ENCODE data around the gene HDAC10.

HDAC10 gene

DNA sequence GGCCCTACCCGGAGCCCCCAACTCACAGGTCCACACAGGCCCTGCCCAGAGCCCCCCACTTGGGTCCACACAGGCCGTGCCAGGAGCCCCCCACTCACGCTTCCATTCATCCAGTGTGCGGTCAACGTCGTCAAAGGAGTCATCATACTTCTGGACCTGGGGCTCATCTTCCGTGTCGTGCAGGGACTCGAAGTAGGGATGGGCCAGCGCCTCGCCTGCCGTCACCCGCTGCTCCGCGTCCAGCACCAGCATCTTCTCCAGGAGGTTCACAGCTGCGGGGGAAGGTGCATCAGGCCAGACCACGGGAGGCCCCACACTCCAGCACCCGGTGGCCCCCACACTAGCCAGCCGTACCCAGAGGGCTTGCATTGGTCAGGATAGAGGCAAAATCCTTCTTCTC lies 4.0 kb upstream of the HDAC10 start:
- no peak for DNase-seq

DNA sequence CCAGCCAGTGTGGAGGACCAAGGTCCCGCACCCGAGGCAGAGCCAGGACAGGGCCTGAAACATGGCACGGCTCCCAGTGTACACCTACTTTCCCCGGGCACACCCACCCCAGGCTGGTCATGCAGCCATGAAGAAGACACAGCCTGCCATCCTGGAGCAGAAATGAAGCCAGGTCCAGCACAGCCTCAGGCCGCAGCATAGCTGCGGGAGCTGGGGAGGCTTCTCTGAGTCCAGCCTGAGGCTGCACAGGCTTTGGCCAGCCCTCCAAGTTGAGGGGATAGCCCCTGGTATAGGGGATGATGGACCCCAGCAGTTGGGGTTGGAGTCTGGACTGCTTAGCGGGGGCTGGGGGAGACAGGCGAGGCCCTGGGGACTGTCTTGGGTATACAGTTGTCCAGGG lies 2.9 kb upstream of the HDAC10 start:
- no peak for DNase-seq

DNA sequence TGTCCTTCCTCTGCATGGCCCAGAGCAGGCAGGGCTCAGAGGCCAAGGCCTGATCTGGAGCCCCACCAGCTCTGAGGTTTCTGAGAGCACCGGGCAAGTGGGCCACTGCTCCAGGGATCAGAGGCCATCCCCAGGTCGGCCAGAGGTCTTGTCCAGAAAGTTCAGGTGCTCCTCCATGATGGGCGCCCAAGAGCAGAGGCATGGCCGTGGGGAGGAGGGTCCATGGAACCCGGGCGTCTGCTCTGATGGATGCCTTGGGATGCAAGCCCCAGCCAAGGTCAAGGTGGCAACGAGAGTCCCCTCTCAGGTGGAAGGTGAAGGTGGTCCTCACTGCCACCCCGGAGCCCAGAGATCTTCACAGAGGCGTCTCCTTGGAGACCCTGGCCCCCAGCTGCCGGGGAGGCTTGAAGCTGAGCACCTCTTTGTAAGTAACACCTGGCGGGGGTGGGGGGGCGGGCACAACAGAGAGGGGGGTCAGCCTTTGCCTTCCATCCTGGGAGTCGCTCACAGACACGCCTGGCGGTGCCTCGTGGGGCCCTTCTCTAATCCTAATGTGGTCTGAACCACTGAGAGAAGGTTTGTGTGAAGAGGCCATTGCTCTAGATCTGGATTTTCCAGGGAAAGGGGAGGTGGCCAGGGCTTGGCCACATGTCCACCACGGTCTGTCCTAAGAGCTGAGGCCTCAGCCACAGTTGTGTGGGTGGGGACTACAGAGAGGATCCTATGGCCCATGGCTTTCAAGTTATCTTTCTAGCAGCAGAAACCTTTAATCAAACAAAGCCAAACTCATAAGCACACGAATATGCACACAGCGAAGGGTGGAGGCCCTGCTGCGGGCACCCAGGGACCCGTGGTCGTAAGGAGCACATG lies 2.2 kb upstream of the HDAC10 start:
- no peak for DNase-seq

DNA sequence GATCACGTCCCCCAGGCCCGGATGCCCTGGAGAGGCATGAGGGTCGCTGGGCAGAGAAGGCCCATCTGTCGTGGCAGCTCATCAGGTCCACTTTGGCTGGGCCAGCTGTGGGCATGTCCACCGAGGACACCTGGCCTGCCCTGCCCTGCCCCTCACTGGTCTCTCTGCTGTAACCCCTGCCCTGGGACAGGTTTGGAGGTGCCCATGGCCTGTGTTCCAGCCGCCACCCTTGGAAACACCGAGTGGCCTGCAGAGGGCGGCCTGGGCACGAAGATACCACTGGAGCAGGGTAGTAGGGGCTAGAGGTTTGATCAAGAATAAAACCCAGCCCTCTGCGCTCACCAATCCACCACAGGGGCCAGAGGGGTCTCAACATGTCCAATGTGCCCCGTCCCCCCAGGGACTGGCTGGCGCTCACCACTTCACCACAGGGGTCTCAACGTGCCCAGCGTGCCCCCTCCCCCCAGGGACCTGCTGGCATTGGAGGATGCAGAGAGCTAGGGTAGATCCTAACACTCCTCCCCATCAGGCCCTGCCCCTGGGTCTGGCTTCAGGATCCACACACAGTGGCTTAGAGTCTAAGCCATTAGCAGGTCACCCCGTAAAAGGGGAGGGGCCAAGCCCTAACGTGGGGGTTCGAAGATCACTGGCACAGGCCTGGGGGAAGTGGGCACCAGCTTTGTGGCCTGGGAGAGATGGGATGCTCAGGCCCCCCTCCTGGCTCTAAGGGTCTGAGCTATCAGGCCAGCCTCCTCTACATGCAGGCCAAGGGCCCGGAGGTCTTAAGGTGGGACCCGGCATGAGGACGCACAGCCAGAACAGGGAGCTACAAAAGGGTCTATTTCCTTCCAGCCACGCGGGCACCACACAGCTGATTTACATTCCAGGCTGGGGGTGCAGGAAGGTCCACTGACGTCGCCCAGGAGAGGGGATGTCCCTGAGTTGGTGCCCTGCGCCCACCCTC lies 1.3 kb upstream of the HDAC10 start:
- DNase-seq = peak; percentile 18

DNA sequence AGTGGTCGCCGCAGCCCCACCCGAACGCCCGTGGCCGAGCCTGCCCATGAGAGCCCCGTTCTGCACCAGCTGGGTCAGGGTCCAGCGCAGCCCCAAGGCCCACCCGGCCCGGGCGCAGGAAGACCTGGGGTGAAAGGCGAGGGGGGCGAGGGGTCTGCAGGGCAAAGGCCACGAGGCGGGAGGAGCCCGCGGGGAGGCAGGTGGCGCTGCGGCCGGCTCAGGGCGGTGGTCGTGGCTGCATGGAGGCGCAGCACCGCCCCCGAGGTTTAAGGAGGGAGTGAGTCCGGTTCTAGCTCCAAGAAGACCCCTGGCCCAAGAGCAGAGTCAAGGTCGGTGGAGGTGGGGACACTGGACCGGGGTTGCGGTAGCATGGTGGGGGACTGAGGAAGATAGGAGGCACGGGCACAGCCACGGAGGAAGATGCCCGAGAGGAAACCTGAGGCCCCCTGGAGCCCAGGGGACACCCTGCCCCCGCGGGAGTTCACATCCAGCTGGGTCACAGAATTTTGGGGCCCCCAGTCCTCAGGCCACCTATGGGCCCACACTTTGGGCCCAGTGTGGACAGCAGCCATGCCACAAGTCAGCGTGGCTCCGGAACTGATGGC lies 514 bp upstream of the HDAC10 start:
- DNase-seq = no peak

DNA sequence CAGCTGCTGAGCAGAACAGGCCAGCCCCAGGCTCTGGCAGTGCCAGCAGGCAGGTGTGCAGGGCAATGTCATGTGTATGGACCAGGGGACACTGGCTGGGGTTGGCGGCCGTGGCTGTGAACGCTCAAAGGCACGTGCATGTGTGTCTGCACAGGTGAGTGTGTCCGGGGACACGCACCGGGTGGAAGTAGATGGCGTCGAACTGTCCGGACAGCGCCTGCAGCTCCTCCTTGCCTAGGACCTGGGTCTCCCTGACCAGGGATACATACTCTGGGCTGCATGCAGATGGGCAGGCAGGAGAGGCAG lies 863 bp downstream of the HDAC10 start:
- no peak for DNase-seq

DNA sequence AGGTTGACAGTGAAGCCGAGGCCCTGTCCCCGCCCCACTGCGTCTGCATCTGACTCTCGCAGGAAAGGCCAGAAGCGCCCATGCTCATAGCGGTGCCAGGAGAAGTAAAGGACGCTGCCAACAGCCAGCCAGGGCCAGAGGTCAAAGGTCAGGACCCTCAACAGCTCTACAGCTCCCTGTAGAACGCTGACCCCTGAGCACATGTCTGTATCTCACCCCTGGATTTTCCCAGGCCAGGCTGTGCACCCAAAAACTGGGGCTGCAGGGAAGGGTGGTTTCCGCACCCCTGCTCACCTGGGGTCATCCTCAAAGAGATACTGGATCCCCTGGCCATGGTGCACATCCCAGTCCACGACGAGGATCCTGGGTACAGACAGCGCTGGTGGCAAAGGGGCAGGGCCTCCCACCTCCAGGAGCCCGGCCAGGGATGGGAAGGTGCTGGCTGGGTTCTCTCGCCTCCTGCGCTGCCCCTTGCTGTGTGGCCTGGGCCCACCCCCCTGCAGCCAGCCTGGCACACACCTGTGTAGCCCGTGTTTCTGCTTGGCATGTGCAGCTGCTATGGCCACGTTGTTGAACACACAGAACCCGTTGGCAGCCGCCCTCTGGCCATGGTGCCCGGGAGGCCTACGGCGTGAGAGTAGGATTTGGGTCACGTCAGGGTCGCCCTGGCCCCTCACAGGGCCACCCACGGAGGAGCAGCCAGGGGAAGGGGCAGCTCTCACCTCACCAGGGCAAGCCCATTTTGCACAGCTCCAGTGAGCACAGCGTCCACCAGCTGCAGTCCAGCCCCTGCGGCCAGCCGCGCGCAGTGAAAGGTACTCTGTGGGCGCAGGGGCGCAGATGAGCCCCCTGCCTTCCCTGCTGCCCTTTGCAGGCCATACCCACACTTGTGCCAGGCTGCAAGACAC lies 1.5 kb downstream of the HDAC10 start:
- no peak for DNase-seq

DNA sequence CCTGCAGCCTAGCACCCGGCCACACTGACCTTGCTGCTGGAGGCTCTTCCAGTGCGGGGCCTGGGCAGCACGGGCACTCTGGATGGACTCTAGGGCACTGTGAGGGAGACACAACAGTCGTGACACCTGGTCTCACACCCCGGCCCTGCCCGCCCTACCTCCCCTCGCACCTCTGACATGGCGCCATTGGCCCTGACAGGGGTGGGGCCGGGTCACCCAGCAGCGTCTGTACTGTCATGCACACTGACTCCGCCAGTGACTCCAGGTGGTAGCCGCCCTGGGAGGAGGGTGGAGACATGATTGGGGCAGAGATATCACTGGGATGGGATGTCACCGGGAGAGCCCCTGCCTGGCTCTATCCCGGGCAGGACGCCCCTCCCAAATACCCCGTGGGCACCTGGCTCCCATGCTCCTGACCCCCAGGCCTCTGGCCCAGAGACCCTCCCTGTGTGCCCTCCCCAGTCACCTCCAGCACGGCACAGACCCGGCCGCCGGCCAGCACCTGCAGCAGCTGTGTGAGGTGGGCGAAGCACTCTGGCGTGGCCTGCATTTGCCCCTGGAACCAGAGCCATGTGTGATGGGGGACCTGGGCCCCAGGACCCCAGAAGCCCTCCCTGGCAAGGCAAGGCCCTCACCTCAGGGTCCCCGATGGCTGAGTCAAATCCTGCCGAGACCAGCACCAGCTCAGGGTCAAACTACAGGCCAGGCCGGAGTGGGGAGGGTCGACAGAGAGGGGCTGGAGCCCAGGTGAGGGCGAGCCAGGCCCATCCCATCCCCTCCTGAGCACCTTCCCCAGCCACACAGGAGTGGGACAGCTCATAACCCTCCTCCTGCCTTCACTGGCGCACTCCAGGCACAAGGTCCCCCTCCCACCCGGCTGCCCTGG lies 2.6 kb downstream of the HDAC10 start:
- no peak for DNase-seq

DNA sequence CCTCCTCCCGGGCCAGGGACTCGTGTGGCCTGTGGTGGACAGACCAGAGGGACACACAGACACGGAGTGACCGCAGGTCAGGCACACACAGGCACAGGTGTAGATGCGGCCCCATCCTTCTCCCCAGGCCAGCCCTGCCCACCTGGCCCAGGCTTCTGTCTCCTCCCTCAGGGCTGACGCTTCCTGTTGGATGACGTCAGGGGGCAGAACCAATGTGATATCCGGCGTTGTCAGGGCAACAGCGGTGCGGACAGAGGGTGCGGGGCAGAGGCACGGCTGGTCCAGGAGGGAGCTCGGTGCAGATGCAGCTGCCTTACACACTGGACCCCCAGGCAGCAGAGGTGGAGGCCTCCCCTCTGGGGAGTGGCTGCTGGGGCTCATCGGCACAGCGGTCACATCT lies 3.3 kb downstream of the HDAC10 start:
- no peak for DNase-seq

DNA sequence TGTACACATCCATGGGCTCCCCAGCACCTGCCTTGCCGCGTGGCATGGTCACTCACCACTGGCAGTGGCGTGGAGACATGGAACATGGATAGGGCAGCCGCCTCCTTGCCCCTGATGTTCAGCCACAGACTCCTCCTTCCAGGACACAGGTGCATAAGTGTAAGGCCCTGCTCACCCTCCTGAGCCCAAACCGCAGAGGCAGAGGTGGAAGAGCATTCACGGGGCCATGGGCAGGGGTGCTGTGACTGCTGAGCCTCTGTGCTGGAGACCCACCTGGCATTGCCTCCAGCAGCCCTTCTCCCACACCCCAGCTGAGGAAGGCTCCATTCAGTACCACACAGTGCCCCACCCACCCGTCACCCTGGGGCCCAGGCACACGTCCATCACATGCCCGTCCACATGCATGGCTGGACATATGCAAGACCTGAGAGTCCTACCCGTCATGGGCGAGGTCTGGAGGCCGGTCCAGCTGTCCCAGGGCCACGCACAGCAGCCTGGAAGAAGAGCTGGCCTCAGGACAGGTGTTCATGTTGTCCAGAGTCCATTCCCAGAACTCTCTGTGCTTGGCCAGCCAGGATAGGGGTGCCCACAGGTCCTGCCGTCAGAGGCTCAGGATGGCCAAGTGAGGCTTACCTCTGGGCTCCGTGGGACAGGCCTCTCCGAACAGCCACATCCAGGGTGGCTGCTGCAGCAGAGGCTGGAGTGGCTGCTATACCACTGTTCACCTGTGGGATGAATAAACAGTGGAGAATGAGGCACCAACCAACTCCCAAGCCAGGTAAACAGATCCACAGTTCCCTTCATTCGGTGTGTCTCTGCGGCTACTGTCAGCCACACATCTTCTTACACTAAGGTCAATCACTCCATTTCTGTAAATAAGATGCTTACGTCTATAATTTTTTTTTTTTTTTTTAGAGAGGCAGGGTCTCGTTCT lies 4.6 kb downstream of the HDAC10 start:
- DNase-seq = no peak

DNA sequence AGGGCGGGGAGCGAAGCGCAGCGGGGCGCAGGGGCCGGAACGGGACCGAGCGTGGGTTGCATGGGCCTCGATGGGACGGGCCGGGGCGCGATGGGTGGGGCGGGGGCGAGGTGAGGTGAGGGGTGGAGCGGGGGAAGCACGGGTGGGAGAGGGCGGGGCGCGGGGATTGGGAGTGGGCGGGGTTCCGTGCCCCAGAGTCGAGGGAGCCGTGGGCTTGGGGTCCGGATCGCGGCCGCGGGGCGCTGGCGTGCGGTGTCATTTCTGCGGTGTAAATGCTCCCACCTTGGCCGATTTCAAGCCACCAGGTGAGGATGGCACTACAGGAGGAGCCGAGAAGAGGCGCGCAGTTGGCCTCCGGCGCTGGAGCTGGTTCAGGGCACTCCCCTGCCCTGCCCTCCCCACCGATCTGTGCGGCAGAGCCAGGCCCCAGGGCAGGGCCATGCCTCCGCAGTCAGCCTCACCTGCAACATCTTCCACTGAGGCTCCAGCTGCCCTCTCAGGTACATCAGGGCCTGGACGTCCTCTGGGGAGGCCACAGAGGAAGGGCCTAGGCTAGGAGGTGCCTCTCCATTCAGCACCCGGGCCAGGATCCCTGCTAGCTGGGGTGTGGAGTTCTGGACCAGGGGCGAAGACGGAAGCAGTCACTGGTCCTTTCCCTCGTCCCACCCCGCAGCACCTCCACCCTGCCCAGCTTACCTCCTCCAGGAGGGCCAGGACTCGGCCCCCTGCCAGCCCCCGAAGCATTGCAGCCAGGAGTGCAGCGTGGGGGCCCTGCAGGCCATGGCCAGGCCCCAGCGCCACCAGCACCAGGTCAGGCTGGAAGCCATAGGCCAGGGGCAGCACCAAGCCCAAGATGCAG lies 5.6 kb downstream of the HDAC10 start:
- DNase-seq = no peak

DNA sequence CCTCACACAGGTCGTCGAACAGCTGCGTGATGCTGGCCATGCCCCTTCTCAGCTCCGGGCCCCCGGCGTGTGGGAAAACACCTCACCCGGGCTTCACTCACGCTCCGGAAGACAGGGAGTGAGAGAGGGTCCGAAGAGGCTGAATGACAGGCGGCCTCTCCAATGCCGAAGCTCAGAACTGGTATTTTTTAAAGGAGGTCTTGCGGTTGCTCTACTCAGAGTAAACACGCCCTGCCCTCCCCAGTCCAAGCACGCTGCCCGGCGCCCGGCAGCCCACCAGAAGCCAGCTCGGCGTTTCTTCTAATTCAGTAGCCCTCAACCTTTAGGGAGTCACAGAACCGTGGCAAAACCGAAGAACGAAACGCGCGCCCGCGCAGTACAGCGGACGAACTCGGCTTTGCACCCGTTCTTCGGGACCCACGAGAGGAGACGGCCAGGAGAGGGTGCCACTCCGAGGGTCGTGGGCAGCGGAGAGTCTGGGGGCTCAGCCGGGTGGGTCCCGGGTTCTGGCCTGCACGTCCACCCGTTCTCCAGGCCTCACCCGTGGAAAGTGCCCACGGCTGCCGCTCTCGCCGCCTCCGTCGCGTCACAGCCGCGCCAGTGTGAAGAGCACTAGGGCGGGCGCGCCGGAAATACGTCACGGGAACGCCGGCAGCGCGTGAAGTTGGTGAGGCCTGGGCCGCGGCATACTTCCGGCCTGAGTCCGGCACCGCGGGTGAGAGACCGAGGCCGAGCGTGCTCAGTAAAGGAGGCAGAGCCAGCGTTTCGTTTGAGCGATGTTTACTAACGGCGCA lies 6.4 kb downstream of the HDAC10 start, which contains the start of gene TUBGCP6:
TSS of gene TUBGCP6 (minus strand) at position 604 of the 794 bp plus-strand sequence. CDS start at position 40, 564 bp downstream.
- peak; percentile 67 for DNase-seq

DNA sequence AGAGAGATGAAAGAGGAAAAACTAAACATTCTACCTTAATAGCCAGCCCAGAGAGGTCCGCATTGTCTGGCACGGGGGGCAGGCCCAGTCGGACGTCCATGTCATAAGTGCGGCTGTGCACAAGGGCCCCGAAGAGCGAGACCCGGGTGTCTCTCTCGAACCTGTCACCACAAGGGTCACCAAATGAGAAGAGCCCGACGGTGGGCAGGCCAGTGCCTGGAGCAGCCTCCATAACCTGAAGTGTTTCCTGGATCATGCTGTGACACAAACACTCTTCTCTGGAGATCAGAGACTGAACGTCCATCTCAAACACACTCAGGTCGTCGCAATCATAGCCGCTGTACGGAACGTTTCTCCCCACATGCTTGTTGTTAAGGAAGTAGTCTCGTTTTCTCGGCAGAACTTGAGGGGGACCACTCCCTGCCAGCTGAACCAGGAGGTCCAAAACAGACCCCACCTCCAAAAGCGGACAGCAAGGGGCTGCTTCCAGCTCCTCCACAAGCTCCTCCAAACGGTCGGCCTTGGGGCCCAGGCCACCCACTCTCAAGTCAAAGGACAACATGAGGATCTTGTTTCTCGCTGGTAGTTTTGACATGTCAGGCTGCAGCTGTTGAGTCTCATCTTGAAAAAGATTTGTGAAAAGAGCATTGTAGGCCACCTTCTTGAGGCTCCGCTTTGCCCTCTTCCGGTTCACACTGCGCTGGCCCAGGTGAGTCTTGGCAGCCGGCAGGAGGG lies 7.2 kb downstream of the HDAC10 start:
- no peak for DNase-seq

DNA sequence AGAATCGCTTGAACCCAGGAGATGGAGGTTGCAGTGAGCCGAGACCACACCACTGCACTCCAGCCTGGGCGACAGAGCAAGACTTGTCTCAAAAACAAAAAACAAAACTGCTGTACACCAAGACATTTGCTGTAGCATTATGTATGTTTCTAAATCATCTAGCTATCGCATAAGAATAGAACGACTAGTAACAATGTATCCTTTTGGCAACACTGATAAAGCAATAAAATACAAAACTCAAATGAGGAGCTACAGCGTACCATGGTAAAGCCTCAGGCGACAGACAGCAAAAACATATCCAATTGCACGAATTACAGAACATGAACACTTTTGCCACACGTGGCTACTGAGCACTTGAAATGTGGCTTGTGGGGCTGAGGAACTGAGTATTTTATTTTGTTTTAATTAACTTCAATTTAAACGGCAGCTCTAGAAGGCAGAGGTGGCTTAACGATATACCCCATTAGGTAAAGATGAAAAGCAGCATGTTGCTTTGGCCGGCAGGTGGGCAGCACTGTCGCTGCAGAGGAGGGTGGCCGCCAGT lies 8.6 kb downstream of the HDAC10 start:
- DNase-seq = no peak

DNA sequence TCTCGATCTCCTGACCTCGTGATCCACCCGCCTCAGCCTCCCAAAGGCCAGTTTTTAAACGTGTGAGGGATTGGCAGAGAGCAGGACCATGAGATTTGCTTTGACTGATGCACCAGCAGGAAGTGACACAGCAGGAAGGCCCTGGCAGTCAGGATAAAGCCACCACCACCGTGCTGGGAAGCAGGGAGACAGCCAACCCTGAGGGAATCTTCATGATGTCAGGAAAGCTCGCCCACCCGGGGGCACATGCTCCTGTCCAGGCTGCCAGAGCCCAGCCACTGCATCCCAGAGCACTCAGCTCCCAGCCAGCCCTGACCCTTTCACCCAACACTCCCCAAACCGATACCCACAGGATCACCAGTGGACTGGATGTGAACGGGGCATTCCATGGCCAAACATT lies 12.3 kb downstream of the HDAC10 start:
- no peak for DNase-seq

DNA sequence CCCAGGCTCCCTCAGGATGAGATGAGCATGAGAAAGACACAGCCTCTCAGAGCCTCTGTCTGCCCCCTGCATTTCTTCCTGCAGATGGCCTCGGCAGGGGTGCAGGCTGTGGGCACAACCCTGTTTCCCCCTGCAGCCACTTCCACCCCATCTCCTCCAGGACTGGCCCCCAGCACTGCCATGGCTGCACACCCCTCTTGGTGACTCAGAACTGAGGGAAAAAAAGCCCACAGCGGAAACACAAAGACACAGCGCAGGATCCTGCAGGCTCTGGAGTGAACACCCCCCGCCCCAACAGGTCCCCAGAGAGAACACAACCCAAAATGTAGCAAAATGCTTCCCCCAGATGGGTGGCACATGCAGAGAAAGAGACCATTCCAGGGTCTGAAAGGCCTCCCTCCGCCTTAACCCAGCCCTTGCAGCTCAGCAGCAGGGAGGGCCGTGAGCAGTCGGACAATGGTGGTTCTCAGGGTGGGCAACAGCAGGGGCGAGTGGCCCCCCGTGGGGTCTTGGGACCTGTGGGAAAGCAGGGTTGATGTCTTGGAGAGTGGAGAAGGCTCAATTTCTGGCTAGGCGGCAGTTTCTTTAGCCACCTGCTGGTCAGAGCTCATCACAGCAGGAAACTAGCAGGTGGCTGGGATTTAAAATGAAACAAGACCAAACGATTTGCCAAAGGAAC lies 14.2 kb downstream of the HDAC10 start:
- DNase-seq = no peak

DNA sequence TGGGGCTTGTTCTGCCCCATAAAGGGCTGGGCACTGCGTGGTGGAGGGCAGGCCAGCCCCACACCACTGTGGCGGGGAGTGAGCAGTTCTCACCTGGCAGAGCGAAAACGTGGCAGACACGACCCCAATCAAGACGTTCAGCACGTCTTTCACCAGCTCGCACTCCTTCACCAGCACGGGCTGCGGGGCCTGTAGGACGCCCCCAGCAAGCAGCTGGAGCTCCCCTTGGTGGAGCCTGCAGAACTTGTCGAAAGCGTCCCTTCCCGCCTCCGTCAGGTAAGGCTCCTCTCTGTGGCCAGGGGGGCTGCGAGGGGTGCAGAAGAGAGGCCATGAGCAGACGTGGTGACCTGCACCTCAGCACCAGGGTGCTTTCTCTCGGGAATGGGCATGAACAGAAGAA lies 17.8 kb downstream of the HDAC10 start:
- no peak for DNase-seq
